Stimulated activated CD8-positive, alpha-beta memory T cell treated with anti-CD3 and anti-CD28 coated beads, Interleukin-7, amount 100 ng/mL, for 24 hours (primary cell): ENCODE data around the gene TIGAR.

Experiments
- DNase-seq: peaks from one replicate; pipeline ENCODE4 v3.0.0-alpha.2; 2020; ENCODE audit warnings: low read depth

Gene TIGAR

GRCh38 chr12:4303750-4304149, 17.3 kb upstream of the TIGAR start:
- no peak for DNase-seq

GRCh38 chr12:4307593-4308333, 13.2 kb upstream of the TIGAR start:
- no peak for DNase-seq

GRCh38 chr12:4308334-4308950, 12.6 kb upstream of the TIGAR start:
- DNase-seq = no peak

DNA sequence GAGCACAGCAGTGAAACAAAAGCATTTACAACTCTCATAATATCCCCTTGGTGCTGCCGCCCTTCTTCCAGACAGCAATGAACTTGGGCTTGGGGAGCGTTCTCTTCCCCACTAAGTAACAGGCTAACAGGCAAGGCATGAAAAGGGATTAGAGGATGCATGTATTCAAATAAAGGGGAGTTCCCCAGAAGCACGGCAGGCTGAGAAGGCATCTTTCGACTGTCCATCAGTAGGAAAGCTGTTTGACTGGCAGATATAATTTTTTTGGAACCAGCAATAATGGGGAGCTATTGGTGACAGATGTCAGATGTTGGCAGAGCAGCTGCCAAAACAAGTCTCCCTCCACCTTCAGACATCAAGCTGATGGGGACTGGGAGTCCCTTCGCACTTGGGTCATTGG, 9.2 kb upstream of the TIGAR start:
- no peak for DNase-seq

DNA sequence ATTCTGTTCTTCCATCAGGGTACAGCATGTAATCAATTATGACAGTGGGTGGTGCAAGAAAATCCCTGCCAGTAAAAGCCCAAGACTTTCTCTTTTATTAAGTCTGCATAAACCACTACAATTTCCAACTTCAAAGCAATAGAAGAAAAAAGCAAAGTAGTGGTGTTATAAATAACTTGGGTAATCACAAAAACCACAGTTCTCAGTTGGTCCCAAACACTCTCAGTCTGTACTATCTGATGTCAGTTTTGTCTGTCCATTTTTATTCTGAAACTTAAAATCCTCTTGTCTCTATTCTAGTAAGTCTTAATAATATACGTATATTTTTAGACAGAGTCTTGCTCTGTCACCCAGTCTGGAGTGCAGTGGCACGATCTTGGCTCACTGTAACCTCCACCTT, 8.8 kb upstream of the TIGAR start:
- DNase-seq = no peak

DNA sequence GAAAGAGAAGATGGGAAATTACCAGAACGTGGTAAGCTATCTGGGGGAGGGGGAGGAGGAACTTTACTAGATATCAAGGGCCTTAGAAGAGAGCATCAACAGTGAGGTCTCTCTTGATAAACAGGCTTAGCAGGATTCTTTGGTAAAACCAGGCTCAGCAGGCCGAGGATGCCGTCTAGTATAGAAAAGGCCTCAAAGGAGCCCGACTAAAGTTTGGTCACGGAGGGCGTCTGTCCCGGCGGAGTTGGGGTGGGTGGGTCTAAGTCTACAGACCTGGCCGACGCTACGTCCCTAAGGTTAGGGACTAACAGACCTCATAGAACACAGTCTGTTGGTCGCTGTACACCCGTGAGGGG, 538 bp upstream of the TIGAR start:
- no peak for DNase-seq

- DNase-seq = no peak
These were observed 1.7 kb downstream of the TIGAR start for GRCh38 chr12:4322726-4323125.

GRCh38 chr12:4323396-4323795, 2.4 kb downstream of the TIGAR start:
- DNase-seq = no peak

DNA sequence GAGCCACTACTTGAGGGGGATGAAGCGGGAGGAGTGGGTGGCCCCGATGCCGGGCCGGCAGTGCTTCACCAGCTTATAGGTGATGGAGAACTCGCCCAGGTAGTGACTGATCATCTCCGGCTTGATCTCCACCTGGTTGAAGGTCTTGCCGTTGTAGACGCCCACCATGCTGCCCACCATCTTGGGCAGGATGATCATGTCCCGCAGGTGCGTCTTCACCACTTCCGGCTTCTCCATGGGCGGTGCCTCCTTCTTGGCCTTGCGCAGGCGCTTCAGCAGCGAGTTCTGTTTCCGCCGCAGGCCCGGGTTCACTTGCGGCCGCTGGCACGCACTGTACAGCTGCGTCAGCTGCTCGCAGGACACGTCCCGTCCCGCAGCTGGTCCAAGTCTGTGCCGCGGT, 3.4 kb downstream of the TIGAR start:
- DNase-seq = no peak

DNA sequence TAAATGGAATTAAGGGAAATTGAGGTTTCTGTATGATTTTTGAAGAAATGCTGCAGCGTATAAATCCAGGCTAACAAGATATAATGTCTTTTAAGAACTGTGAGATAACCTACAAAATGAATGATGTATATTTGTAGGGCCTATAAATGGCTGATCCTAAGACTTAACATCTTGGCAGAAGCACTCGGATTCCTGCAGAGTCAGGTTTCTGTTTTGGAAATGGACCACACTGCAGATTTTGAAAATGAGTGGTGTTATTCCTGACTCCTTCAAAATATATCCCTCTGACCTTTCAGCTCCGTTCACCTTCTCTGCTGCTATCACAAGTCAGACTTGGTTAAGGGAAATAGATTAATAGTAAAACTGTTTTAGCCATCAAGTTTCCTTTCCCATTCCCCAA, 5.0 kb downstream of the TIGAR start:
- DNase-seq = no peak

- no peak for DNase-seq
These were observed 6.3 kb downstream of the TIGAR start for GRCh38 chr12:4327293-4327692.

GRCh38 chr12:4330203-4330602, 9.2 kb downstream of the TIGAR start:
- DNase-seq = no peak

GRCh38 chr12:4331221-4331620, 10.2 kb downstream of the TIGAR start:
- no peak for DNase-seq

- DNase-seq = no peak
These were observed 10.8 kb downstream of the TIGAR start for GRCh38 chr12:4331842-4332241.

- no peak for DNase-seq
These were observed 25.9 kb downstream of the TIGAR start for GRCh38 chr12:4346931-4347330.

- DNase-seq = no peak
These were observed 32.8 kb downstream of the TIGAR start for GRCh38 chr12:4353785-4354208.

DNA sequence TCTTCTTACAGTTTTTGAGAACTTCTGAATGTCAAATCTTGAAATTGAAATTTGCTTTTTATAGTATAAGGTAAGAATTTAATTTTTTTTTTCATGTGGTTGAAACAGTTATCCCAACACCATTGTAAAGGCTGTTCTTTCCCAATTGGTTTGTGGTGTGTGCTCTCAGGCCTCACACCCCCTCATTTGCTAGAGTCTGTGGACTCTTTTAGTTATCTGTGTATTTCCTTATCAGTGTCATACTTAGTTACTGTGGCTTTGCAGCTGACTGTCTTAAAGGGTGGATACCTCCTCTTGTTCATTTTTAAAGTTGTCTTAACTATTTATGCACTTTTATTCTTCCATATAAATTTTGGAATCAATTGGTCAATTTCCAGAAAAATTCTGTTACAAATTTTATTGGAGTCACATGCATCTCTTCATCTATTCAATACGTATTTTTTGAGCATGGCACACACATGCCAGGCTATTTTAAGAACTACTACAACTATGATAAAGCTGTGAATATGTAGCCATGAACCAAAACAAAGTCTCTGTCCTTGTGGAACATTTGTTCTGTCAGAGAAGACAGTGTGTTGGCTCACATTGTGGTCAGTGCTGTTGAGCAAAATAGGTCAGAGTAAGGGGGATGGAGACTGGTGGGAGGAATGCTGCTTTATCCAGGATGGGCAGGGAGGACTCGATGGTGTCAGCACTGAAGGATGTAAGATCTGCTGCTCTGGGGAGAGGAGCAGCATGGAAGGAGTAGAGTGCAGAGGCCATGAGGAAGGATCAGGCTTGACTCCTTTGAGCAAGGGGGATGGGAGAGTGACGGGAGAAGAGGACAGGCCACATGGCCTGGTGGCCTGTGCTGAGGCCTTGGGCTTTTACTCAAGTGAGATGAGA, 34.4 kb downstream of the TIGAR start:
- DNase-seq = no peak

DNA sequence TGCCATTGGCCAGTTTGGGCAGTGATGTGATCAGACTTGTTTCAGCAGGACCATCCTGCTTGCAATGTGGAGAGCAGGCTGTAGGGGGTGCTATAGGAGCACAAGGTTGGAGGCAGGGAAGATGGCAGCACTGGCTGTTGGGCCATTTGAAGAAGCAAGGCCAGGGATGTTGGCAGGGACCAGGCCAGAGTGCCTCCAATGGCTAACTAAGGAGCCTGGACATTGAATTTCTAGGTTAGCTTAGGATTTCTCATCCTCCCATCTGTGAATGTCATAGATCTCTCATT, 35.0 kb downstream of the TIGAR start:
- peak; percentile 28 for DNase-seq

DNA sequence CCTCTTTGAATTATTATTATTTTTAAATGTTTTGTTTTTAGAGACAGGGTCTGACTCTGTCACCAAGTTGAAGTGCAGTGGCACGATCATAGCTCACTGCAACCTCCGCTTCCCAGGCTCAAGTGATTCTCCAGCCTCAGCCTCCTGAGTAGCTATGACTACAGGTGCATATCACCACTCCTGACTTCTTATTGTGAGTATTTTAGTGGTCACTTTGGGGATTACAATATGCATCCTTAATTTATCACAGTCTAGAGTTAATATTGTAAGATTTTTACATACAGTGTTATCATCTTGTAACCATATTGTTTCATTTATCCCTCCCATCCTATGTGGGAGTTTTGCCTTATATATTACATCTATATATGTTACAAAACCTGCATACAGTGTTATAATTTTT, 45.1 kb downstream of the TIGAR start:
- DNase-seq = no peak

DNA sequence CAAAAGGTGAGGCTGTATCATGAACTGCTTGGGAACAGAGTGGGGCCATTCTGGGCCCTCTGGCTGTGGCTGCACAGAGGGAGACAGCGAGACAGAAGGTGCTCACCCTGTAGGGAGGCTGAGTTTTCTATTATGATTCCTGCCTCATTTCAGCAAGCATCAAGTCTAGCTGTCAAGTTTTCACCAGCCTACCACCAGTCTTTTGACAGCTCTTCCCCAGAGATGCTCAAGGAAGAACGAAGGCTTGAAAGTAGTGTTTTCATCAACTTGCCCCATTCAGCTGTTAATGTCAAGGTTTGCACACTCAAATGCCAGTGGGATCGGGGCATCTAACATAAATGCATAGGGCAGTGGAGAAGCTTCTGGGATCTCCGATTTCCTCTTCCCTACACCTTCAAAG, 48.5 kb downstream of the TIGAR start:
- no peak for DNase-seq

DNA sequence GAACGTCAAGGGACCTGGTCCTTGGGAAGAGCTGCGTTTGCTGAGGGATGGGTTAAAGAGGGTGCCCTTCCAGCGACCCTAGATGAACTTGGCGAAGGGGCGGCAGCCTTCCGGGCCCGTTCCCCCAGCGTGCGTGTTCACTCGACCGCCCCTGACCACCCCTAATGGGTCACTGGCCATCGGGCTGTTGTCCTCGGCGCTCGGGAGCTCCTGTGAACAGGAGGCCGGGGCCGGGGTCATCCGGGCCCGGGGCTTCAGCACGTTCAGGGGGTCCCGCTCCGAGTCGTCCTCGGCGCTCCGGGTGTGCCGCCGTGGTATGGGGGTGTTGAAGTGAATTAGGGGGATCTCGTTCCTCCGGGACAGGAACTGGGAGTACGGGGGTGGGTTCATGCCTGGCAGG, 49.3 kb downstream of the TIGAR start:
- no peak for DNase-seq

DNA sequence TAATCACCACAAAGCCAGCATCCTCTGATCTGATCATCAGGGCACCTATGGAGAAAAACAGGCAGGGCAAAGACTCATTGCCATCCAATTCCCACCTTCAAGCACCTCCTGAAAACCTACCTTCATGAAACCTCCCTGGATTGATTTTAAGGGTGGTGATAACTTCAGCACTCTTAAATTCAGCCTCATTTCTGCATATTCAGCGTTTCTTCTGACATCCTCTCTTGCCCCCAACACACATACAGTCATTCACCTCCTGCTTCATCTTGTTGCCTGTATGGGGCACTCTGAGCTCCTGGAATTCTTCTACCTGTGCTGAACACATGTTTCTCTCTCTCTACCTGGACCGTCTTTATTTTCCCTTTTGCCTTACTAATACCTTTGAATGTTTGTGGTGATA, 51.6 kb downstream of the TIGAR start:
- no peak for DNase-seq

- no peak for DNase-seq
These were observed 54.4 kb downstream of the TIGAR start for GRCh38 chr12:4375449-4375848.
